Stimulated activated CD4-positive, alpha-beta T cell treated with anti-CD3 and anti-CD28 coated beads, Interleukin-1b, Interleukin-23, amount 100 ng/mL, for 4 hours (primary cell): ENCODE data around the gene PRR35.

Experiments
- DNase-seq, 2 donors: peaks; one replicate each; pipeline ENCODE4 v3.0.0-alpha.2; 2020; ENCODE audit warnings: low read depth in 2 of 2

PRR35 gene

DNA sequence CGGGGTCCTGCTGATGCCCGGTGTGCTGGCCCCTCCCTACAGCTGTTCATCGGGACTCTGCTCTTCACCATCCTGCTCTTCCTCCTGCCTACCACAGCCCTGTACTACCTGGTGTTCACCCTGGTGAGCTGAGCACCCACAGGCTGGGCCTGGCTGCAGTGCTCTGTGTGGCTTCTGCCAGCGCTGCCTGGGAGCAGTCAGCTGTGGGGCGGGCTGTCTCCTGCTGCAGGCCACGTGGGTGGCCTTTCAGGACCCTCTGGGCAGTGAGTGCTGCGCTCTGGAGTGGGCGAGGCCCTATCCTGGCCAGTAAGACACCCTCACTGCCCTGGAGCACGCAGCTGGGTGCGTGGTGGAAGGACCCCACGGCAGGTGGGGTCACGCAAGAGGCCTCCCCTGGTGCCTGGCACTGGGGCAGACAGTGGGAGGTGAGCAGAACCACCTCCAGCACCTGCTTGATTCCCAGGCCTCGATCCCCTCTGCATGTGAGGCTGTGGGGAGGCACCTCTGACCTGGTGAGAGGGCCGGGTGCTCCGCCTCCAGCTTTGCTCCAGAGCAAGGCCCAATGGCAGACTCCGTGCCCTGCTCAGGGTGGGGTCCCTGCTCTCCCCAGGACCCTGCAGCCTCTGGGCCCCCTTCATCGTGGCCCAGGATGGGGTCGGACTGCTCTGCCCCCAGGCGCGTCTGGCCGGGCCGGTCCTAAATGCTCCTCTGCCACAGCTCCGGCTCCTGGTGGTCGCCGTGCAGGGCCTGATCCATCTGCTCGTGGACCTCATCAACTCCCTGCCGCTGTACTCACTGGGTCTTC is 20.1 kb downstream of the PRR35 start:
- no peak for DNase-seq

- DNase-seq = no peak
These were observed 20.8 kb downstream of the PRR35 start for GRCh38 chr16:580946-581498.

- no peak for DNase-seq
These were observed 22.0 kb downstream of the PRR35 start for GRCh38 chr16:582218-582613.

DNA sequence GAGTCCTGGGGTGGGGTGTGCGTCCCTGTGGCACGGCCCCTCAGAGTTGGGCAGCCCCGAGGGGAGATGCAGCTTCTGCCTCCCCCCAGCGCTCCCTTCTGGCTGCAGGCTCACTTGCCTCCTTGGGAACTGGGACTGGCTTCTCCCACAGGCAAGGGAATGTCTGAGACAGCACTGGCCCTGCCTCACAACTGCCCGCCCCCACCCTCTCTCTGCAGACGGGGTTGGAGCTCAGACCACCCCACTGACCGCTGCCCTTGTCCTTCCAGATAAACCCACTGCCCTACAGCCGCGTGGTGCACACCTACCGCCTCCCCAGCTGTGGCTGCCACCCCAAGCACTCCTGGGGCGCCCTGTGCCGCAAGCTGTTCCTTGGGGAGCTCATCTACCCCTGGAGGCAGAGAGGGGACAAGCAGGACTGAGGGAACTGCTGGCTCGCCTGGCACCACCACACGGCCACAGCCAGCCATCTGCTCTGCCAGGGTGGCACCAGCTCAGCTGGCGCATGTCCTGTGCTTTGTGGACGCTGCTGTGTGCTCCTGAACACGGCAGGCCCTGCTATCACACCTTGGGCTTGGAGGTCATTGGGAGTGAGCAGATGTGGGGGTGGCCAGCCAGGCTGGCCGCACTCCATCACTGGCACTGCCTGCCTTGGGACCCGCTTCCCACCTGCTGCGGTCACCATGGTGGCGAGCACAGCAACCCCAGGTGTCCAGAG is 22.6 kb downstream of the PRR35 start:
- no peak for DNase-seq

DNA sequence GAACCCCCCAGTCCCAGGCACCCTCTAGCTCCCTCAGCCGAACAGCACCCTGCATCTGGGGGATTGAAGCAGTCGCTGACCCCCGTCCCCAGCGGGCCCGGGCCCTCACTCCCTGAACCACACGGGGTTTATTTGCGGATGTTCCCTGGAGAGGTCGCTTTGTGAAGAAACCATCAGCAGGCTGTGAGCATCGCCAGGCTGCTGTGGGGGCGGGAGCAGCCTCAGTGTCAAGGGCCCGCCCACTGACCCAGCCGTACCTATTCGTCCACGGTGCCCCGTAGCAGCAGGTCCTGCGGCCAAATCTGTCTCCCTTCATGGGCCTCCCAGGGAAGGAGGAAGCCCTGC is 23.2 kb downstream of the PRR35 start:
- no peak for DNase-seq

DNA sequence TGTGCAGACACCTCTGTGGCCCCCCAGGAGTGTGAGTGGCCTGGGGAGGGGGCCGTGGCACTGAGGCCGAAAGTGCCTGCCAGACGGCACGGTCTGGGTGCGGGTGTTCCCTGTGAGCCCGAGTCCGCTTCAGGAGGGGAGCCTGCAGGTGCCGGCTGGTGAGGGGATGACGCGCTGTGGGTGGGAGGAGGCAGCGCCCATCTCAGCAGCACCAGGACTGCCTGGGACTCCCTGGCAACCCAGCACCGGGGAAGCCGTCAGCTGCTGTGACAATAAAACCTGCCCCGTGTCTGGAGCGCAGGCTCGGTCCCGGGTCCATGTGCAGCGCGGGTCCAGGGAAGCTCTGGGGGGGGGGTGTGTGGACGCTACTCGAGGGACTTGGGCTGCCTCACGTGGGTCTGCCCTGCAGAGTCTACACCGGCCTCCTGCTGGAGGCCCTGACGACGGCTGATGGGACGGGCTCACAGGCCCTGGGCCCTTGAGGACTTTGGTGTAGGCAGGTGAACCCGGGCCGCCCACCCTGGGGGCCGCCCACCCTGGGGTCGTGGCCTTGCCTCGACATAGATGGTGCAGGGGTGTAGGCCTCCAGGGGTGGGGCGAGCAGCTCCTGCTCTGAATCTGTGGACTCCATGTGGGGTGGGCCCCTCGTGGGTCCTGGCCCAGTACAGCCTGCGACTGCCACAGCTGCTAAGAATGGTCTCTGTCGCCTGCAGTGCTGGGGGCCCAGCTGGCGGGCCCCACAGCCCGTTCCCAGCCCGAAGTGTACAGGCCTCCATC is 23.8 kb downstream of the PRR35 start:
- no peak for DNase-seq

GRCh38 chr16:585351-585750 is 25.2 kb downstream of the PRR35 start:
- DNase-seq = no peak

GRCh38 chr16:586047-586644 is 26.0 kb downstream of the PRR35 start:
- no peak for DNase-seq

DNA sequence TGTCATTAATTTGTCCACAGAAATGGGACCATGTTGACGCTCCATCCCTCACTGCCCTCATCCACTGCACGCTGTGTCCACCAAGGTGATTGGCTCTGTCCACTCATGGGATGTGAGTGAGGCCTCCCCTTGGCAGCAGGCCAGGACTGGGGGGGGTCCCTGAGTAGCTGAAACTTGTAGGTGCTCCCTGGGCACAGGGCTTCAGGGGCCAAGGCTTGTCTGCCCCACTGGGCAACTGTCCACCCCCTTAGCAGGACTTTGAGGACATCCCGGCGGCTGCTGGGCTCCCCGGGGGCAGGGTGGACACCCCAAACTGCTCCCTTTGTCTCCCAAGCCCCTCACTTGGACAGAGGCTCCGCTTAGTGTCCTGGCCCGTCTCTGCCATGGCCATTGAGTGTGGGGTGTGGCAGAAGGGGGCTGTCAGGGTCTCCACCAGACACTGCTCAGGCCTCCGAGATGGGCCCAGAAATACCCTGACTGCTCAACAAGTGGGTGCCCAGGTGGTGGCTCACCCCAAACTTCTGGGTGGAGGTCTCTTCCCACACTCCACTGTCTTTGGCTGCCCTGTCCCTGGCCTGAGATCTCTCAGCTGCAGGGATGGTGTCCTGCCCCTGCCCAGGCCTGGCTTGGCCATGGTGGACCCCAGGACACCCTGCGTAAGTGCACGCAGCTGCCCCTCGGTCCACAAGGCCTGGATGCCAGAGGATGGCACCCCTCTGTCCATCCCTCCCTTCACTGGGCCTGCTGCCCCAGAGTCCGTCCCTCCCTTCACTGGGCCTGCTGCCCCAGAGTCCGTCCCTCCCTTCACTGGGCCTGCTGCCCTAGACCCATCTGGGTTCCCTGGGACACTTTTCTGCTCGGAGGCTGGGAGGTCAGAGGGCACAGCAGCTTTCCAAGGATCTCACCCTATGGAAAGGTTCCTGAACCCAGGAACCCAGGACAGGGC is 26.7 kb downstream of the PRR35 start:
- DNase-seq = no peak

- DNase-seq = peak in 1 of 2 donors; percentile 45
These were observed 28.4 kb downstream of the PRR35 start for GRCh38 chr16:588639-588888.

GRCh38 chr16:588889-589657 is 28.9 kb downstream of the PRR35 start:
- DNase-seq = peak; percentile 97 to 98

DNA sequence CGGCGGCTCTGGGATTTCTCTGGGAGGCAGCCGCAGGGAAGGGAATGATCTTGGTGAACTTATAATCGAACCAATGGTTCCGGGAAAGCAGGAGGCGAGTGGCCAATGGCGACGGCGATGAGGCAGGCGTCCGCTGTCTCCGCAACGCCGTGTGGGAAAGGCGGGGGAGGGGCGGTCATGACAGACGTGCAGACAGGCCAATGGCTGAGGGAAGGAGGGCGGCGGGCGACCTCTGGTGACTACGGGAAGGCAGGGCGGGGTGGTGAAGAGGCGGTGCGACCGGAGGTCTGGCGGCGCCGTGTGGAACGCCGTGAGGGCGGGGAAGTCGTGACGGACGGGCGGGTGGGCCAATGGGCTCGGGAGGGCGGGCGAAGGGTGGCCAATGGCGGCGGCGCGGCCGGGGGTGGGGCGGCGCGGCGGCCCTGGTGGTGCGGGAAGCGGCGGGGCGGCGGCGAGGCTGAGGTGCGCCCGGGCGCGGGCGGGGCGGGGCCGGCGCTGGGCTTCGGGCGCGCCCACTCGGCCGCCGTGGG is 29.5 kb downstream of the PRR35 start, which contains the start of gene RAB40C:
Gene RAB40C, plus strand, starts transcription at position 409 of the 530 bp plus-strand sequence. CDS start 226 bp downstream, outside the sequence.
- peak; percentile 98 to 99 for DNase-seq

DNA sequence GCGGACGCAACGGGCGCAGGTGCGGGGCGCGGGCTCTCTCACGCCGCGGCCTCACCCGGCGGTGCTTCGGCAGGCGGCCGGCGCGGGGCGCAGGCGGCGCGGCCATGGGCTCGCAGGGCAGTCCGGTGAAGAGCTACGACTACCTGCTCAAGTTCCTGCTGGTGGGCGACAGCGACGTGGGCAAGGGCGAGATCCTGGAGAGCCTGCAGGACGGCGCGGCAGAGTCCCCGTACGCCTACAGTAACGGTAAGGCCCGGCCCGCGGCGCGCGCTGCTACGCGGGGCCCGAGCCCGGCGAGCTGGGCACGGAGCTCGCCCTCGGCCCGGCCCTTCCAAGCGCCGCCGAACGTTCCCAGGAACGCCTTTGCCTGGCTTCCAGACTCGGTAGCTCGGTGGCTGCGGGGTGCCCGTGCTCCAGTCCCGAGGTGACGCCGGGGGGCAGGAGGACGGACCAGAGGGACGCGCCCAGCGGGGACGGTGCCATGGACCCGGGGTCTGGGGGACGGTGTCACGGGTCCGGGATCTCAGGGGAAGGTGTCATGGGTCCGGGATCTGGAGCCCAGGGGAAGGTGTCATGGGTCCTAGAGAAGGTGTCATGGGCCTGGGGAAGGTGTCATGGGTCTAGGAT is 30.1 kb downstream of the PRR35 start:
- DNase-seq = no peak

DNA sequence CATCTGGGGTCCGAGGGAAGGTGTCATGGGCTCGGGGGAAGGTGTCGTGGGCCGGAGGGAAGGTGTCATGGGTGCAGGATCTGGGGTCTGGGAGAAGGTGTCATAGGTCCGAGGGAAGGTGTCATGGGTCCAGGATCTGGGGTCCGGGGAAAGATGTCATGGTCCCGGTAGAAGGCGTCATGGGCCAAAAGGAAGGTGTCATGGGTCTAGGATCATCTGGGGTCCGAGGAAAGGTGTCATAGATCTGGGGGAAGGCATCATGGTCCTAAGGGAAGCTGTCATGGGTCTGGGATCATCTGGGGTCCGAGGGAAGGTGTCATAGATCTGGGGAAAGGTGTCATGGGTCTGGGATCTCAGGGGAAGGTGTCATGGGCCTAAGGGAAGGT is 30.6 kb downstream of the PRR35 start:
- no peak for DNase-seq

DNA sequence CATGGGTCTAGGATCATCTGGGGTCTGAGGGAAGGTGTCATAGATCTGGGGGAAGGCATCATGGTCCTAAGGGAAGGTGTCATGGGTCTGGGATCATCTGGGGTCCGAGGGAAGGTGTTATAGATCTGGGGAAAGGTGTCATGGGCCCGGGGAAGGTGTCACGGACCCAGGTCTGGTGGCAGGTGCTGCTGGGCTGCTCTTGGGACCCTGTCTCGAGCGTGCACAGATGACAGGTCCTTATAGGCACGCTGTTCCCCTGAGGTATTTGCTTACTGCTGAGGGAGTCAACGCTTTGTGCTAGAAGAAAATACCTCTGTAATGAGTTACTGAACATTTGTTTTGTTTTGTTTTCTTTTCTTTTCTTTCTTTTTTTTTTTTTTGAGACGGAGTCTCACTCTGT is 31.0 kb downstream of the PRR35 start:
- no peak for DNase-seq

DNA sequence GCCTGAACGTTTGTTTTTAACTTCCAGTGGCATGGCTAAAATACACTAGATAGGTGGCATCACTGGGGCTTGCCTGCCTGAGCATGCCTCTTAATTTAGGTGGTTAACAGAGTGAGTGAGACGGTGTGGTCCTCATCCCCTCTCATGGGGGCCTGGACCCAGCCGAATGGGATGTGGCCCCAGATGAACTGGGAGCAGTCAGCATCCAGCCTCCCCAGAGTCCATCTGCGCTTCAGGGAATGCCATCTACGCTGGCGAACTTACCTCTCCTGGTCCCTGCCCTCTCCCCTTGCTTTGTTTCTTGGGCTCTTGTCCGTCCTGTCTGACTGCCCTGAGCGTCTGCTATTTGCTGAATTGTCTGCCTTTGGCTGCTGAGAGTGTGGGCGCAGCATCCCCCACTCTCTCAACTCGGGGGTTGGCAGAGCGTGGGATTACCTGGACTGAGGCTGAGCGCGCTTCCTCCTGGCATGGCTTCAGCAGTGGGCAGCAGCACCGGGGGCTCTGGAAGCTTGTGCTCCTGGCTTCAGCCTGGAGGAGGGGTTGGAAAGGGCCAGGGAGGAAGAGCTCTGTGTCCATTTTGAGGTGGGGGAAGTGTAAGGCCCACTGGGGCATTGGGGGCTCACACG is 31.8 kb downstream of the PRR35 start:
- no peak for DNase-seq

DNA sequence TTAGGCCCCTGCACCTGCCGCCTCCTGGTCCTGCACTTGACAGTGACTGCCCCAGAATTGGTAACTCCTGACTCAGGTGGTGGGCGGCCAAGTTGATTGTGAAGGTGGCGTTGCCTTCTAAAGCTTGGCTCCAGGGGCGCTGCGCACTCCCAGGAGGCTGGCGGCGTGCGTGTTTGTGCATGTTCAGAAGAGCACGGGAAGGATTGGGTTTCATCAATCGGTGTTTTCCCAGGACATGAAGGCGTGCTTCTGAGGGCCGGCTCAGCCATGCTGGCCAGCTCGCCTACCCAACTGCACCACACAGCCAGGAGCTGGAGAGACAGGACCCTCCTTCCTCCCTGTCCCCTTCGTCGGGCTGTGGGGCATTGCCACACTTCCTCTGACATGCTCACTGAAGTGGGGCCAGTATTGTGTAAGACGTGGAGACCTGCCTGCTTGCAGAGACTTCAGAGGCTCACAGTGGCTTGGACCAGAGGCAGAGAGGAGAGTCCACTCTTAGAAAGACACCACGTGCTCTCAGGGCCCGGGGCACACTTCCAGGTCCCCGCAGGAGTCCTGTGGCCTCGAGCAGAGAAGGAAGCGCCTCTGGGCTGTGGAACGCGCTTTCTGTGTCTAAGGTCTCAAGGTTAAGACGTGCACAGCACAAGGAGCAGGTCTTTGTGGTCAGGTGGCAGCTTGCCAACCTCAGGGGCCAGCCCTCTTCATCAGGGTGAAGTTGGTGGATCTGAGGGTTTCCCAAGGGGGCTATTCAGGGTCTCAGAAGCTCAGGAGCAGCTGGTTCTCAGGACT is 32.5 kb downstream of the PRR35 start:
- DNase-seq = no peak

GRCh38 chr16:593406-593805 is 33.2 kb downstream of the PRR35 start:
- no peak for DNase-seq
